Smooth muscle cell (in vitro differentiated cells): ENCODE results near the gene HSD17B14. TPM values are rescaled to one million over a fixed set of nuclear protein-coding genes. Genes with fewer than 3 reads are reported as not detected.

Source experiments
- DNase-seq: peaks from one replicate; lab custom pipeline; 2025; ENCODE audit not compliant: unreplicated experiment; lab: John Stamatoyannopoulos, UW
- H2AFZ ChIP-seq: fragments of 200-600 bp; sonication (generic); 2 replicates; pipeline ENCODE4 v1.6.0; 2016; ENCODE audit warnings: antibody characterized with exemption, low read depth, mild to moderate bottlenecking
- H3F3A ChIP-seq: fragments of 200-600 bp; sonication (generic); 2 replicates; pipeline ENCODE4 v1.6.0; 2017; ENCODE audit warnings: antibody characterized with exemption, low read depth
- H3K27ac ChIP-seq: fragments of 200-600 bp; sonication (generic); 2 replicates; pipeline ENCODE4 v1.5.1; 2016; ENCODE audit warnings: low read depth, mild to moderate bottlenecking
- H3K27me3 ChIP-seq: fragments of 200-600 bp; sonication (generic); 2 replicates; pipeline ENCODE4 v1.6.1; 2016; ENCODE audit warnings: low read depth, mild to moderate bottlenecking
- H3K36me3 ChIP-seq: fragments of 200-600 bp; sonication (generic); 2 replicates; pipeline ENCODE4 v1.5.1; 2016; ENCODE audit warnings: low read depth
- H3K4me1 ChIP-seq: fragments of 200-600 bp; sonication (generic); 2 replicates; pipeline ENCODE4 v1.5.1; 2016; ENCODE audit warnings: low read depth
- H3K4me2 ChIP-seq: fragments of 200-600 bp; sonication (generic); 2 replicates; pipeline ENCODE4 v1.6.0; 2016; ENCODE audit warnings: mild to moderate bottlenecking
- H3K4me3 ChIP-seq: fragments of 200-600 bp; sonication (generic); 2 replicates; pipeline ENCODE4 v1.5.1; 2016; ENCODE audit warnings: mild to moderate bottlenecking
- H3K79me2 ChIP-seq: fragments of 200-600 bp; sonication (generic); 2 replicates; pipeline ENCODE4 v1.6.0; 2016; ENCODE audit warnings: low read depth, mild to moderate bottlenecking
- H3K9ac ChIP-seq: fragments of 200-600 bp; sonication (generic); 2 replicates; pipeline ENCODE4 v1.6.0; 2016; ENCODE audit warnings: low read depth
- H3K9me3 ChIP-seq: fragments of 200-600 bp; sonication (generic); replicated peaks from 2 replicates; pipeline ENCODE4 v1.5.1; 2016; ENCODE audit warnings: low read depth
- H4K20me1 ChIP-seq: fragments of 200-600 bp; sonication (generic); 2 replicates; pipeline ENCODE4 v1.6.0; 2016; ENCODE audit warnings: low read depth
- CTCF ChIP-seq: fragments of 200-600 bp; sonication (generic); IDR thresholded peaks from 2 replicates; pipeline ENCODE4 v1.5.1; 2017; ENCODE audit warnings: borderline replicate concordance, mild to moderate bottlenecking, antibody characterized with exemption; ENCODE audit not compliant: insufficient read depth, poor library complexity, severe bottlenecking
- WGBS: methylation state at CpG from one replicate; pipeline ENCODE4 v1.1.7; 2016; ENCODE audit warnings: low lambda C conversion rate; 5-methylcytosine and 5-hydroxymethylcytosine counted together
- polyA plus RNA-seq: library from polyadenylated mRNA; unstranded; fragments of >200 nt; fragmentation: Nextera tagmentation; extraction: Ambion mirVana; gene quantifications from 2 replicates; pipeline ENCODE4 v1.2.1, GENCODE V29; 2016
- total RNA-seq: library from RNA; depleted of rRNA; stranded (reverse); fragments of >200 nt; gene quantifications from 2 replicates; pipeline ENCODE4 v1.2.3, GENCODE V29; 2014

HSD17B14 gene
- total and polyA plus RNA-seq, 2 experiments from 2014 or later, result 16.4 to 19.3 TPM

DNA sequence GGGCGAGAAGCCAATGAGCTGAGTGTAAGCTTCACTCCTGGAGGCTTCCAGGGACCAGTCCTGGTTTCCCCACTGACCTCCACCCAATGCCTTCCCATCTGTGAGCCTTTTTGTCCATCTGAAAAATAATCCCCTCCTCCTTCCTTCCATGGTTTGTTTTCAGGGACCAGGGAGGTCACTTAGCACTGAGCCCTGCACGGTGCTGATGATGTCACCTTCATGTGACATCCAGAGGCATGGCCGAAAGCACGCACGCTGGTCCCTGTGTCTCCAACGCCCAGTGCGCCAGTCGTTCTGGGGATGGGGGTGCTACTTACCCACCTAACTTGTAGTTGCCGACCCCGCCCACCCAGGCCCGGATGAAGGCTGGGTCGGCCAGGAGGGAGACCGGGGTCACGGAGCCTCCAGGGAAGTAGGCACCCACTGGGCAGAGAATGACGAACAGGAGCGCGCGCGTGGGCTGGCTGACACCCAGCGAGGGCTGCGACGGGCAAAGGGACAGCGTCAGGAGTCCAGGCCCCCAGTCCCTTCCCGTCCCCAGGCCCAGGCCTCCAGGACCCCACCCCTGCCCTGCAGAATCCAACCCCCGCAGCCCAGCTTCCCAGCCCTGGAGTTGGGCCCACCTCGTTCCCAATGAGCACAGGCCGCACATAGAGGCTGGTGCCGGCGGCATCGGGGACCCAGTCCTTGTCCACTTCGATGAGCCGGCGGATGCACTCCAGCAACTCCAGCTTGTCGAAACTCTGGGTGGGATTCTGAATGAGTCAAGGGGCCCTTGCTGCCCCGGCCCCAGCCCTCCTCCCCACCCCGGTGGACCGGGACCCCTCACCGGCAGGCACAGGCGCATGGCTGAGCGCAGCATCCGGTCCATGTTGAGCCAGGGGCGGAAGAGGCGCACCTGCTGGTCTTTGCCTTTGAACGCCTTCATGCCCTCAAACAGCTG lies 36.7 kb downstream of the HSD17B14 start:
- no peak overlapping the region for H2AFZ ChIP-seq
- H3K36me3 ChIP-seq, result no peaks in the 10 kb centered on the region
- no peaks in the 10 kb centered on the region for H3K9me3 ChIP-seq
- TF ChIP-seq CTCF, result no peak
- no peaks in the 10 kb centered on the region for H3K27me3 ChIP-seq
- H3K27ac ChIP-seq, result no peak overlapping the region
- H3F3A ChIP-seq, result no peaks in the 10 kb centered on the region
- DNase-seq, result no peak
- H3K9ac ChIP-seq, result no peak overlapping the region
- no peaks in the 10 kb centered on the region for H4K20me1 ChIP-seq
- H3K79me2 ChIP-seq, result no peaks in the 10 kb centered on the region
- no peak overlapping the region for H3K4me2 ChIP-seq
- H3K4me3 ChIP-seq, result no peak overlapping the region
- H3K4me1 ChIP-seq, result peaks cover 5% of the 10 kb centered on the region
- WGBS, result 96% methylated on average over 37 of the region's 44 CpGs

DNA sequence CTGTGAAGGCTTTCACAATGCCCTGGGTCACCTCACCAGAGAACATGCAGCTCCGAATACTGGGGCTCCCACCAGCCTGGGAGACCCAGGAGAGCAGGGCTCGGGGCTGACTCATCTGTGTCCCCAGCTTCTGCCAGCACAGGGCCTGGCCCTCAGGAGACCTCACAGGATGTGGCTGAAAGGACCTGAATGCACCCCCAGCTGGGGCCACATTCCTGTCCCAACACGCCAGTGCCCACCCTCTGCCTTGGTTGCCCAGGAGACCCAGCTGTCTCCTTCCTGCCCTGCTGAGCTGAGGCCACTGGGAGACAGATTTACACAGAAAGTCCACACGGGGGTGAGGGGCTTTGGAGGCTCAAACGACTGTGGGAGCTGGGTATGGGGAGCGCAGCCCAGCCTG lies 37.4 kb downstream of the HSD17B14 start:
- TF ChIP-seq CTCF, result no peak
- WGBS, result 70% methylated on average over 6 of the region's 6 CpGs
- H3F3A ChIP-seq, result no peaks in the 10 kb centered on the region
- no peaks in the 10 kb centered on the region for H3K79me2 ChIP-seq
- no peak overlapping the region for H3K4me2 ChIP-seq
- H3K9ac ChIP-seq, result no peak overlapping the region
- no peak for DNase-seq
- H3K36me3 ChIP-seq, result no peaks in the 10 kb centered on the region
- no peak overlapping the region for H2AFZ ChIP-seq
- H3K27me3 ChIP-seq, result no peaks in the 10 kb centered on the region
- no peak overlapping the region for H3K4me3 ChIP-seq
- no peaks in the 10 kb centered on the region for H4K20me1 ChIP-seq
- H3K27ac ChIP-seq, result no peak overlapping the region
- H3K9me3 ChIP-seq, result no peaks in the 10 kb centered on the region
- peaks cover 5% of the 10 kb centered on the region for H3K4me1 ChIP-seq

DNA sequence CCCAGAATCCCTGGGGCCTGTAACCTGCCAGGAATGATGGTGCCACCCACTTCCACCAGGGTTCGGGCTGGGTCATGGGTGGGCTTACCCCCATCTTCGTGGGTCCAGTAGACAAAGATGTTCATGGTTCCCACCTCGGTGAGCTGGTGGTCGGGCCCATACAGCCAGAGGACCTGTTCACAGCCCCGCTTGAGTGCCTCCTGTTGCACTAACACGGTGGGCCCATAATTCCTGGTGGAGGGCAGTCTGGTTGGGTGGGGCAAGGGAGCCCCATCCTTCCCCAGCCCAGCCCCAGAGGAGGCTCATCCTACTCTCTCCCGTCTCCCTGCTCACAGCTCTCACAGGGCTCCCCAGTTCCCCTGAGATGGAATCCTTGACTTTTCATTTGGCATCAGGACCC lies 39.2 kb downstream of the HSD17B14 start:
- Histone ChIP-seq H3K4me2 (no peak overlapping the region), H3K79me2 (no peaks in the 10 kb centered on the region), H3K4me1 (peaks cover 5% of the 10 kb centered on the region), H3K9ac (no peak overlapping the region), H3K27me3 (no peaks in the 10 kb centered on the region), H3K27ac (no peak overlapping the region), H3K9me3 (no peaks in the 10 kb centered on the region), H2AFZ (no peak overlapping the region), H3K36me3 (no peaks in the 10 kb centered on the region), H4K20me1 (no peaks in the 10 kb centered on the region), H3K4me3 (no peak overlapping the region), H3F3A (no peaks in the 10 kb centered on the region)
- 94% methylated on average over 7 of the region's 7 CpGs for WGBS
- TF ChIP-seq CTCF, result no peak
- no peak for DNase-seq
